Vagina (tissue), 2 donors: ENCODE data around the gene C13orf46.

ENCODE experiments used
- POLR2A ChIP-seq, 2 donors: fragments of 450-650 bp; IDR thresholded peaks; one replicate each; pipeline ENCODE4 v1.6.1; 2017; ENCODE audit warnings: antibody characterized with exemption in 2 of 2, mild to moderate bottlenecking in 2 of 2, moderate library complexity in 2 of 2
- POLR2AphosphoS5 ChIP-seq, 2 donors: sonication (generic); formaldehyde crosslinking; IDR thresholded peaks; one replicate each; pipeline ENCODE4 v1.9.0; 2017; ENCODE audit warnings: antibody characterized with exemption in 2 of 2, mild to moderate bottlenecking in 2 of 2, low read depth in 1 of 2; ENCODE audit not compliant: insufficient read depth in 1 of 2
- TF ChIP-seq, protein P1 (sequence below), 3 experiments: fragments of 450-650 bp in 2 of 3; fragments of 200-600 bp in 1 of 3; sonication (generic) in 1 of 3; IDR thresholded peaks; one replicate each; pipeline ENCODE4 v1.5.1; 2017 to 2019; ENCODE audit warnings: antibody characterized with exemption in 3 of 3, mild to moderate bottlenecking in 2 of 3, moderate library complexity in 2 of 3

DNA sequence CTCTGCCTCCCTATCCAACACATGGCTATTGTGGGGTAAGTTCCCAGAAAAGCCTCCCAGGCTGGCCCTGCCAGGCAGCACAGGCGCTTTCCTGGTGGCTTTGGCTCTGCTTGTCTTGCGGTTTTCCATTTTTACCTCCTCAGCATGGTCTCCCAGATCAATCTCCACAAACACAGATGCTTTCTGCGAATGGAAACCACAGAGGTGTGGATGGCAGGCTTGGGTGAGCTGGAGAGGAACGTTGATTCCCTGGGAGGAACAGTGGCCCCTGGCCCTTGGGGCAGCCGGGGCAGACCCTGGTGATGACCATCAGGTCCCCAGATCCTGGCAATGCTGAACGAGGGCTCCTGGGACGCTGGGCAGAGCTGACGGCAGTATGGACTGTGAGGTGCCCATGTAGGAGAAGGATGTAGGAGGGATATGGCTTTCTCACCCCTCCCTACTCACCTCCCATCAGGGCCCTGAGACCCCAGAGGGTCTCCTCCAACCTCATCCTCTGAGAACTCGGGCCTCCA lies 6.6 kb downstream of the C13orf46 start:
- TF ChIP-seq, protein P1, sequence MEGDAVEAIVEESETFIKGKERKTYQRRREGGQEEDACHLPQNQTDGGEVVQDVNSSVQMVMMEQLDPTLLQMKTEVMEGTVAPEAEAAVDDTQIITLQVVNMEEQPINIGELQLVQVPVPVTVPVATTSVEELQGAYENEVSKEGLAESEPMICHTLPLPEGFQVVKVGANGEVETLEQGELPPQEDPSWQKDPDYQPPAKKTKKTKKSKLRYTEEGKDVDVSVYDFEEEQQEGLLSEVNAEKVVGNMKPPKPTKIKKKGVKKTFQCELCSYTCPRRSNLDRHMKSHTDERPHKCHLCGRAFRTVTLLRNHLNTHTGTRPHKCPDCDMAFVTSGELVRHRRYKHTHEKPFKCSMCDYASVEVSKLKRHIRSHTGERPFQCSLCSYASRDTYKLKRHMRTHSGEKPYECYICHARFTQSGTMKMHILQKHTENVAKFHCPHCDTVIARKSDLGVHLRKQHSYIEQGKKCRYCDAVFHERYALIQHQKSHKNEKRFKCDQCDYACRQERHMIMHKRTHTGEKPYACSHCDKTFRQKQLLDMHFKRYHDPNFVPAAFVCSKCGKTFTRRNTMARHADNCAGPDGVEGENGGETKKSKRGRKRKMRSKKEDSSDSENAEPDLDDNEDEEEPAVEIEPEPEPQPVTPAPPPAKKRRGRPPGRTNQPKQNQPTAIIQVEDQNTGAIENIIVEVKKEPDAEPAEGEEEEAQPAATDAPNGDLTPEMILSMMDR (IDR thresholded peaks at IDR 0.05), result no peak
- TF ChIP-seq POLR2A (IDR thresholded peaks at IDR 0.05) (no peak), POLR2AphosphoS5 (IDR thresholded peaks at IDR 0.05; ENCODE audit: insufficient read depth in 1 of 2, low read depth in 1 of 2) (no peak)
